ENCODE measurements around the gene MAP2K4.

- TF ChIP-seq POLR2AphosphoS5 (IDR thresholded peaks at IDR 0.05) (peak; percentile 85 to 89), POLR2A (IDR thresholded peaks at IDR 0.05; ENCODE audit: low read depth) (no peak), EP300 (IDR thresholded peaks at IDR 0.05) (no peak)
- TF ChIP-seq, protein P1, sequence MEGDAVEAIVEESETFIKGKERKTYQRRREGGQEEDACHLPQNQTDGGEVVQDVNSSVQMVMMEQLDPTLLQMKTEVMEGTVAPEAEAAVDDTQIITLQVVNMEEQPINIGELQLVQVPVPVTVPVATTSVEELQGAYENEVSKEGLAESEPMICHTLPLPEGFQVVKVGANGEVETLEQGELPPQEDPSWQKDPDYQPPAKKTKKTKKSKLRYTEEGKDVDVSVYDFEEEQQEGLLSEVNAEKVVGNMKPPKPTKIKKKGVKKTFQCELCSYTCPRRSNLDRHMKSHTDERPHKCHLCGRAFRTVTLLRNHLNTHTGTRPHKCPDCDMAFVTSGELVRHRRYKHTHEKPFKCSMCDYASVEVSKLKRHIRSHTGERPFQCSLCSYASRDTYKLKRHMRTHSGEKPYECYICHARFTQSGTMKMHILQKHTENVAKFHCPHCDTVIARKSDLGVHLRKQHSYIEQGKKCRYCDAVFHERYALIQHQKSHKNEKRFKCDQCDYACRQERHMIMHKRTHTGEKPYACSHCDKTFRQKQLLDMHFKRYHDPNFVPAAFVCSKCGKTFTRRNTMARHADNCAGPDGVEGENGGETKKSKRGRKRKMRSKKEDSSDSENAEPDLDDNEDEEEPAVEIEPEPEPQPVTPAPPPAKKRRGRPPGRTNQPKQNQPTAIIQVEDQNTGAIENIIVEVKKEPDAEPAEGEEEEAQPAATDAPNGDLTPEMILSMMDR (IDR thresholded peaks at IDR 0.05): no peak
These were observed at the start of gene MAP2K4 for GRCh38 chr17:12020642-12021622.
